NCI-H2029 treated with DMSO at 0.1 percent for 48 hours (cell line): ENCODE results near the gene PIGL.
"Not testable (repeated sequence)": the region's sequence is repeated elsewhere in the genome, so short reads cannot be mapped to it uniquely, and the experiment has no call there.

Source experiments
- DNase-seq: peaks from one replicate; lab custom pipeline; 2025; lab: John Stamatoyannopoulos, UW

PIGL gene

GRCh38 chr17:16216341-16217001 is 539 bp upstream of the PIGL start:
- not testable (repeated sequence) for DNase-seq

- DNase-seq = no peak
These were observed 5.4 kb downstream of the PIGL start for GRCh38 chr17:16222406-16222805.

DNA sequence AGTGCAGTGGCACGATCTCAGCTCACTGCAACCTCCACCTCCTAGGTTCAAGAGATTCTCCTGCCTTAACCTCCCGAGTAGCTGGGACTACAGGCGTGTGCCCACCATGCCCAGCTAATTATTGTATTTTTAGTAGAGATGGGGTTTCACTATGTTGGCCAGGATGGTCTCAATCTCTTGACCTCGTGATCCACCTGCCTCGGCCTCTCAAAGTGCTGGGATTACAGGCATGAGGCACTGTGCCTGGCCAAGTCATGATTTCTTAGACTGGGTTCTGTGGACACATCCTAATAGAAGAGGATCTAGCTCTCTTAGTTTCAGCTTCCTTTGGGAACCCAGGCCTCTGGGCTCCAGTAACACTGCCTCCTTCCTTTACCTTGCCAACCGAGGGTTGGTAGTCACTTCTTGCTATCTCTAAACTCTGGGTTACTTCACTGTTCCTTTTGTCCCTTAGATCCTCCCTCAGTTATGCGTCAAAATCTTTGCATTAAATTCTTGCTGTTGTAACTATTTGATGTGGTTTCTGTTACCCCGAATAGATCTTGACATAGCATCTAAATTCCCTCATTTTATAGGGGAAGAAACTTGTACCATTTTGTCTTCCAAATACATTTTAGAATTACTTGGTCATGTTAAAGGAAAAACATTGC is 13.0 kb downstream of the PIGL start:
- not testable (repeated sequence) for DNase-seq

- no peak for DNase-seq
These were observed 15.4 kb downstream of the PIGL start for GRCh38 chr17:16232391-16232790.

DNA sequence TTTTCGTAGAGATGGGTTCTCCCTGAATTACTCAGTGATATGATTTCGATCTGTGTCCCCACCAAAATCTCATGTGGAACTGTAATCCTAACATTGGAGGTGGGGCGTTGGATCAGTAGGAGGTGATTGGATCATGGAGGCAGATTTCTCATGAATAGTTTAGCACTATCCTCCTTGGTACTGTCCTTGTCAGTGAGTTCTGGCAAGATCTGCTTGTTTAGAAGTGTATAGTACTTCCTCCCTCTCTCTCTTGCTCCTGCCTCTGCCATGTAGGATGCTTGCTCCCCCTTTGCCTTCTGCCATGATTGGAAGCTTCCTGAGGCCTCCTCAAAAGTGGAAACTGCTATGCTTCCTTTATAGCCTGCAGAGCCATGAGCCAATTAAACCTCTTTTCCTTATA is 22.9 kb downstream of the PIGL start:
- no peak for DNase-seq

DNA sequence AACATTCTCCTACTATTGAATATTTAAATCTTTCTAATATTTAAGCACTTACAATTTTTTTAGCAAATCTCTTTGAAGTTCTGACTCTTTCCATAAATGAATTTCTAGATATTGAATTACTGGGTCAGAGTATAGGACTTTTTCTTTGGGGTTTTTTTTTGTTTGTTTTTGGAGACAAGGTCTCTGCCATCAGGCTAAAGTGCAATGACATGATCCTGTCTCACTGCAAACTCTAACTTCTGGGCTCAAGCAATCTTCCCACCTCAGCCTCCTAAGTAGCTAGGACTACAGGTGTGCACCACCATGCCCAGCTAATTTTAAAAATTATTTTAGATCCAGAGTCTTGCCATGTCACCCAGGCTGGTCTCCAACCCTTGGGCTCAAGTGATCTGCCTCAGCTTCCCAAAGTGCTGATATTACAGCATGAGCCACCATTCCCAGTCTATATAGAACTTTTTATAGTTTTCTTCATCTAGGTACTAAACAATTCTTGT is 24.9 kb downstream of the PIGL start:
- no peak for DNase-seq

DNA sequence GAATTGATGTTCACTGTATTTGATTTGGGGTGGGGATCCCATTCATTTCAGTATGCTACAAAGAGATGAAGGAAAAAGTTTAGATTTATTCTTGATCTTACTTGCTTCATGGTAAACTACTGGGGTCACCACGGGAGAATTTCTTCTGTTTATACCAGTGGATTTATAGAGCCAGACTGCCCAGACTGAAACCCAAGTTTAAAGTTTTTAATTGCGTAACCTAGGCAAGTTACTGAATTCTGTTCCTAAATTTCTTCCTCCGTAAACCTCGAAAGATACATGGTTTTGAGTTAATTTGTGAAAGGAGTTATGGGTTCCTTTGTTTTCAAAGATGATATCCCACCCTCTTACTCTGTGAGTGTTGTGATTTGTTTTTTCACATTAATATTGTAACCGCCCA is 26.4 kb downstream of the PIGL start:
- no peak for DNase-seq

DNA sequence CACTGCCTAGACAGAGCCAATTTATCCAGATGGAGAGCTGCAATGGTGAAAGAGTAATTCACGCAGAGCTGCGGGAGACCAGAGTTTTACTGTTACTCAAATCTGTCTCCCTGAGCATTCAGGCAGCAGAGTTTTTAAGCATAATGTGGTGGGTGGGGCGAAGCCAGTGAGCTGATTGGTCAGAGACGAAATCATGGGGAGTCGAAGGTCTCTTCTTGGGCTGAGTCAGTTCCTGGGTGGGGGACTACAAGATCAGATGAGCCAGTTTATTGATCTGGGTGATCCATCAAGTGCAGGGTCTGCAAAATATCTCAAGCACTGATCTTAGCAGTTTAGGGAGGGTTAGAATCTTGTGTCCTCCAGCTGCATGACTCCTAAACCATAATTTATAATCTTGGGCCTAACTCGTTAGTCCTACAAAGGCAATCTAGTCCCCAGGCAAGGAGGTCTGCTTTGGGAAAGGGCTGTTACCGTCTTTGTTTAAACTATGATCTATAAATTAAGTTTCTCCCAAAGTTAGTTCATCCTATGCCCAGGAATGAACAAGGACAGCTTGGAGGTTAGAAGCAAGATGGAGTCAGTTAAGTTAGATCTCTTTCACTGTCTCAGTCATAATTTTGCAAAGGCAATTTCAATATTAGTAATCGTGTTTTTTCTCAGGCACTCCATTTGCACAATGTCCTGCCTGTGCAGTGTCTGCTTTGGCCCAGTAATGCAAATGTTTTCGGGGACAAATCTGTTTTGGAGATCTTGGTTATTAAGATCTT is 27.0 kb downstream of the PIGL start:
- DNase-seq = no peak

DNA sequence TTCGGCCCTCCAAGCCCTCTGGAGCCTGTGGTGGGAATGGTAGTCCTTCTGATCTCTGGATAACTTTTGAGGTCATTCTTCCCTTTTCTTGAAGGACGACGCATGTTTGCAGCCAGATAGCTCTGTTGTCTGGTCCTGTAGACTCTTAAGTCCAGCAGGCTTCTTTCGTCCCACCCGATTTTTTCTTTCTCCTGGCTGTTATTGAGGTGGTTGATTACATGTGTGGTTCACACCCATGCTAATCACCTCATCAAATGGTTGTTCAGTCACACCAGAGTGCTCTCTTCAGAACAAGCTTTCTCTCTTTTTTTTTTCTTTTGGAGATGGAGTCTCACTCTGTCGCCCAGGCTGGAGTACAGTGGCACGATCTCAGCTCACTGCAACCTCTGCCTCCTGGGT is 30.6 kb downstream of the PIGL start:
- no peak for DNase-seq

GRCh38 chr17:16250635-16251034 is 33.6 kb downstream of the PIGL start:
- DNase-seq = no peak

DNA sequence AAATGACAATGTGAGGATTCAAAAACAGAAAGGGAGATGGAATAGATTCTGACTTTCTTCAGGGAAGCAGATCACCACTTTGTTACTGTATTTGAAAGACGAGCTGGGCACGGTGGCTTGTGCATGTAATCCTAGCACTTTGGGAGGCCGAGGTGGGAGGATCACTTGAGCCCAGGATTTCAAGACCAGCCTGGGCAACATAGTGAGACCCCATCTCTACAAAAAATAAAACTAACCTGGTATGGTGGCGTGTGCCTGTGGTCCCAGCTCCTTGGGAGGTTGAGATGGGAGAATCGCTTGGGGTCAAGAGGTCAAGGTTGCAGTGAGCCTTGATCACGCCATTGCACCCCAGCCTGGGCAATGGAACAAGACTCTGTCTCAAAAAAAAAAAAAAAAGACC is 34.0 kb downstream of the PIGL start:
- DNase-seq = no peak

- no peak for DNase-seq
These were observed 34.5 kb downstream of the PIGL start for GRCh38 chr17:16251556-16251955.

GRCh38 chr17:16254773-16255400 is 37.9 kb downstream of the PIGL start:
- no peak for DNase-seq

DNA sequence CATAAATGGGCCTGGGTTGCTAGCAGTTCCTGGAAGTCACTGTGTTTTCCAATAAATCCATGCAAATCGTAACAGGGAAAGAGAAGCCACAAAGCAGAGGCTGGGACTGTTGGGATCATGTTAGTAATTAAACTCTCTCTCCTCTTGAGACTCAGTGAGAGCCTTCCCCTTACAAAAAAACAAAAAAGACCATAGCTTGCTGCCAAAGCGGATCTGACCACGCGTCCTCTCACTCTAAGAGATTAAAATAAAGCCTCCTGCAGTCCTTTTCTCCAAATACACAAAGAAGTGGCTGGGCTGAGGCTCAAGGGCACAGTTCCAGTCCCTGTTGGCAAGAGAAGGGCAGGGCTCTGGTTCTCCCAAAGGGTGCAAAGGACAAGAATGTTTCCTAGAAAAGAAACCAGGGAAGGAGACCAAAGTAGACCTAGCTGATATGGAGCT is 38.5 kb downstream of the PIGL start:
- peak; percentile 66 for DNase-seq

DNA sequence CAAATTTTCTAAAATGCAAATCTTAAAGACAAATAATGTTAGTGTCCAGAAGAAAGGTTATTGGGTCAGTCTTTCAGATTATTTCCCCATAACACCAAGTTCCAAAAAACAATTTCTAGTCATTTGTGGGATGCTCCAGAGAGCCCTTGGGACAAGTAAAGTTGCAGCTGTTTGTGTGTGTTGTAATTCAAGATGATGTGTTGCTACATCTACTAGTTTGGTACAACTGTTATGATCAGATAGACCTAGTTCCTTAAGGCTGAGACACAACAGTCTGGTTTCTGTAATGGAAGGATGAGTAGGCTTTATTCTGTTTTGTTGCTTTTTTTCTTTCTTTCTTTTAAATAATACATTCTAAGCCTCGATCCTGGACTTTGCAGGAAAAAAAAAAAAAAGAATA is 41.9 kb downstream of the PIGL start:
- DNase-seq = no peak

DNA sequence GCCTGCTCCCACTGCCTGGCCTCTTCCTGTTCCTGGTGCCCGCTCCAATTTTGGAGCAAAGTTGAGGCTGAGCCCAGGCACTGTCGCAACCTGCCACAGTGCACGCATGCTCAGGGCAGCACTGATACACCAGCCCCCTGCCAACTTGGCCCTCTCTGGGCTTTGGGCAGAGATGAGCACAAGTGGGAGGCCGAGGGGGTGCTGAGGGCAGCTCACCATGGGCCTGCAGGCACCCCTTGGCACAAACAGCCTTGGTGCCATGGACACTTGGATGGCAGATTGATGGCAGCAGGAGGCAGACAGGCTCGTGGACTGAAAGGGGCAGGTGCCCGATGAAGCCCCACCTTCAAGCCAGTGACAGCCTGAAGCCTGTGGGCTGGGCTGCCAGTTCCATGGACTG is 42.9 kb downstream of the PIGL start:
- no peak for DNase-seq

- no peak for DNase-seq
These were observed 44.0 kb downstream of the PIGL start for GRCh38 chr17:16261049-16261448.

DNA sequence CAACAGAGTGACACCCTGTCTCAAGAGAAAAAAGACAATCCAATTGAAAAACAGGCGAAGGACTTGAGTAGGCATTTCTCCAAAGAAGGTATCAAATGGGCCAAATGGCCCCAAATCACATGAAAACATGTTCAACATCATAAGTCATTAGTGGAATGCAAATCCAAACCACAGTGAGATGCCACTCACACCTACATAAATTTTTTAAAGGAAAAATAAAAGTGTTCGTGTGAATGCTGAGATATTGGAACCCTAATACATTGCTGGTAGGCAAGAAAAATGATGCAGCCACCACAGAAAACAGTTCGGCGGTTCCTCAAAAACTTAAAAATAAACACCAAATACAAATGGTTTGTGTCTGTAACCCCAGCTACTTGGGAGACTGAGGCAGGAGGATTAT is 45.2 kb downstream of the PIGL start:
- no peak for DNase-seq

- DNase-seq = no peak
These were observed 50.2 kb downstream of the PIGL start for GRCh38 chr17:16267174-16267573.

DNA sequence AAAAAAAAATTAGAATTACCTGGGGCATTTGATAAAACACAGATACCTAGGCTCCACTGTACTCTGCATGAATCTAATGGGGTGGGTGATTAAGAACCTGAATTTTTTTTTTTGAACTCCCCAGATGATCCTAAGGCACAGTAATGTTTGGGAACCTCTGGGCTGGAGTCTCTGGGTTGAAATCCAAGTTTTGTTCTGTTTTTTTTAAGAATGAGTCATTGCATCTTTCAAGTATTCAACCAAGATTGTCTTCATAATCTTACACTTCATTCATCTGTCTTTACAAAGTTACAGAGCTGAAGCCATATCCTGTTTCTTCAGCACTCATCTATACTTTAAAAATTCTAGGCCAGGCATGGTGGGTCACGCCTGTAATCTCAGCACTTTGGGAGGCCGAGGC is 52.6 kb downstream of the PIGL start:
- DNase-seq = no peak

GRCh38 chr17:16272111-16272840 is 55.3 kb downstream of the PIGL start:
- DNase-seq = no peak

- no peak for DNase-seq
These were observed 56.5 kb downstream of the PIGL start for GRCh38 chr17:16273499-16273898.
